NCI-H748 treated with DMSO at 0.1 percent for 48 hours (cell line): Measurements from ENCODE around the gene RMDN3.

Source experiments
- DNase-seq: peaks from one replicate; lab custom pipeline; 2025; lab: John Stamatoyannopoulos, UW

Gene RMDN3

GRCh38 chr15:40754883-40755811 lies at the start of gene RMDN3:
Gene RMDN3, minus strand, starts transcription at chr15:40755254. Its CDS starts 471 bp downstream, at chr15:40754783.
- peak; percentile 80 for DNase-seq

GRCh38 chr15:40803688-40804087 lies 48.6 kb upstream of the RMDN3 start:
- no peak for DNase-seq

- no peak for DNase-seq
Observed at GRCh38 chr15:40803076-40803475, 48.0 kb upstream of the RMDN3 start.

GRCh38 chr15:40799523-40799922 lies 44.5 kb upstream of the RMDN3 start:
- DNase-seq = no peak

- no peak for DNase-seq
Observed at GRCh38 chr15:40796512-40796911, 41.5 kb upstream of the RMDN3 start.

GRCh38 chr15:40796041-40796440 lies 41.0 kb upstream of the RMDN3 start:
- DNase-seq = no peak

GRCh38 chr15:40793216-40793989 lies 38.3 kb upstream of the RMDN3 start:
- no peak for DNase-seq

- no peak for DNase-seq
Observed at GRCh38 chr15:40792394-40792793, 37.3 kb upstream of the RMDN3 start.

GRCh38 chr15:40790718-40791117 lies 35.7 kb upstream of the RMDN3 start:
- DNase-seq = no peak

GRCh38 chr15:40789999-40790398 lies 34.9 kb upstream of the RMDN3 start:
- DNase-seq = no peak

- DNase-seq = no peak
Observed at GRCh38 chr15:40789119-40789518, 34.1 kb upstream of the RMDN3 start.

GRCh38 chr15:40787991-40788390 lies 32.9 kb upstream of the RMDN3 start:
- no peak for DNase-seq

- peak; percentile 93 for DNase-seq
Observed at GRCh38 chr15:40787344-40787841, 32.3 kb upstream of the RMDN3 start.

GRCh38 chr15:40785814-40786213 lies 30.8 kb upstream of the RMDN3 start:
- no peak for DNase-seq

GRCh38 chr15:40785164-40785563 lies 30.1 kb upstream of the RMDN3 start:
- DNase-seq = no peak

- no peak for DNase-seq
Observed at GRCh38 chr15:40782609-40783227, 27.7 kb upstream of the RMDN3 start.

GRCh38 chr15:40776537-40777141 lies 21.6 kb upstream of the RMDN3 start:
- DNase-seq = no peak

- DNase-seq = no peak
Observed at GRCh38 chr15:40775740-40776536, 20.9 kb upstream of the RMDN3 start.

GRCh38 chr15:40775007-40775406 lies 20.0 kb upstream of the RMDN3 start:
- DNase-seq = no peak

- DNase-seq = no peak
Observed at GRCh38 chr15:40773902-40774301, 18.8 kb upstream of the RMDN3 start.

GRCh38 chr15:40773496-40773895 lies 18.4 kb upstream of the RMDN3 start:
- DNase-seq = no peak
